Fibroblast of lung (primary cell): ENCODE results near the gene MT1B. TPM values are rescaled to one million over a fixed set of nuclear protein-coding genes. Genes with fewer than 3 reads are reported as not detected.

Experiments used
- DNase-seq, 2 donors: peaks; one replicate each; pipeline versions ENCODE4 v3.0.0 to v3.0.0-alpha.2; 2010; ENCODE audit warnings: low read depth in 2 of 2
- H2AFZ ChIP-seq: 2 replicates; pipeline ENCODE4 v1.5.1; 2012; ENCODE audit warnings: low read length, control low read depth, inconsistent platforms
- H3K27ac ChIP-seq: 2 replicates; pipeline ENCODE4 v1.5.1; 2011; ENCODE audit warnings: low read length, control low read depth; ENCODE audit not compliant: insufficient read depth
- H3K27me3 ChIP-seq: 2 replicates; pipeline ENCODE4 v1.5.1; 2011; ENCODE audit warnings: mild to moderate bottlenecking, low read length; ENCODE audit not compliant: control insufficient read depth, insufficient read depth
- H3K36me3 ChIP-seq: 2 replicates; pipeline ENCODE4 v1.5.1; 2011; ENCODE audit warnings: low read length; ENCODE audit not compliant: control insufficient read depth, insufficient read depth
- H3K4me1 ChIP-seq: 2 replicates; pipeline ENCODE4 v1.5.1; 2011; ENCODE audit warnings: low read length; ENCODE audit not compliant: control insufficient read depth, insufficient read depth; ENCODE audit errors: extremely low read depth
- H3K4me2 ChIP-seq: 2 replicates; pipeline ENCODE4 v1.5.1; 2011; ENCODE audit warnings: low read length, control low read depth; ENCODE audit not compliant: insufficient read depth; ENCODE audit errors: extremely low read depth
- H3K4me3 ChIP-seq, 4 experiments: fragments of 200-600 bp in 1 of 4; sonication (generic) in 1 of 4; replicated peaks in 1 of 4; 2 replicates each; pipeline ENCODE4 v1.5.1; 2011 to 2016; ENCODE audit warnings: low read length in 4 of 4, low read depth in 3 of 4, mild to moderate bottlenecking in 3 of 4, control low read depth in 2 of 4, inconsistent platforms in 1 of 4, mixed read lengths in 1 of 4; ENCODE audit not compliant: insufficient read depth in 1 of 4; ENCODE audit errors: control extremely low read depth in 1 of 4
- H3K79me2 ChIP-seq: 2 replicates; pipeline ENCODE4 v1.5.1; 2012; ENCODE audit warnings: mild to moderate bottlenecking, low read length, inconsistent platforms; ENCODE audit not compliant: control insufficient read depth, insufficient read depth
- H3K9ac ChIP-seq: 2 replicates; pipeline ENCODE4 v1.5.1; 2011; ENCODE audit warnings: mild to moderate bottlenecking, low read length, control low read depth; ENCODE audit not compliant: insufficient read depth
- H3K9me3 ChIP-seq: 2 replicates; pipeline ENCODE4 v1.5.1; 2012; ENCODE audit warnings: low read depth, low read length; ENCODE audit not compliant: control insufficient read depth, insufficient read depth
- H4K20me1 ChIP-seq: 2 replicates; pipeline ENCODE4 v1.5.1; 2011; ENCODE audit warnings: low read length; ENCODE audit not compliant: control insufficient read depth, insufficient read depth; ENCODE audit errors: extremely low read depth
- EZH2 ChIP-seq: IDR thresholded peaks from 2 replicates; pipeline ENCODE4 v1.5.1; 2012; ENCODE audit warnings: low read length, control low read depth, mild to moderate bottlenecking; ENCODE audit errors: missing control alignments
- polyA plus RNA-seq, 2 donors: library from polyadenylated mRNA; depleted of rRNA in 1 of 2; stranded (reverse) in 1 of 2; unstranded in 1 of 2; fragments of >200 nt; gene quantifications; 2 replicates each; pipeline ENCODE4 v1.2.1, GENCODE V29; 2011 to 2012; ENCODE audit warnings: missing spikeins in 1 of 2
- total RNA-seq: library from RNA; depleted of rRNA; stranded (reverse); fragments of >200 nt; gene quantifications from 2 replicates; pipeline ENCODE4 v1.2.1, GENCODE V29; 2014
- TF ChIP-seq, protein P1 (sequence below), 2 donors: IDR thresholded peaks in 1 of 2; conservative IDR thresholded peaks in 1 of 2; 1 replicate in 1 of 2; 2 replicates in 1 of 2; pipeline ENCODE4 v1.5.1; 2011 to 2012; ENCODE audit warnings: low read length in 2 of 2, control low read depth in 1 of 2, inconsistent platforms in 1 of 2, low read depth in 1 of 2, mild to moderate bottlenecking in 1 of 2

MT1B gene
- total and polyA plus RNA-seq, 2 donors (not counting 1 experiment from before 2014, with no cell fraction given) = not detected

DNA sequence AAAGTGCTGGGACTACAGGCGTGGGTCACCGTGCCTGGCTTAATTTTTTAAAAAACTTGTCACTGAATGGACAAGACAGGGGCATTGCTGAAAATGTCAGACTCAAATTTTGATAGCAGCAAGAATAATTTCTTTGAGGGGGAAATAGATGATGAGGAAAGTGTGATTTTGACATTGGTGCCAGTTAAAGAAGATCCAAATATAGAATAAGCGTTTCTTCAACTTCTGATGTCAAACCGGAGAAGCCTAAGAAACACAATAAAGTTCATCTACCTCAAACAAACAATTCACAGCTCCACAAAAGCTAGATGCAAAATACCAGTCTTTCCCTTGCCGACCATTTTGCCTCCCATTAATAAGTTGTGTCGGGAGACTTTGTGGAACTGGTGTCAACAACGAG, 35.1 kb downstream of the MT1B start:
- no peak for DNase-seq
- H2AFZ ChIP-seq = no peak overlapping the region
- H3K27me3 ChIP-seq = no peaks in the 10 kb centered on the region
- no peak overlapping the region for H3K9ac ChIP-seq
- no peak overlapping the region for H3K4me2 ChIP-seq
- no peak for TF ChIP-seq EZH2
- TF ChIP-seq, protein P1, sequence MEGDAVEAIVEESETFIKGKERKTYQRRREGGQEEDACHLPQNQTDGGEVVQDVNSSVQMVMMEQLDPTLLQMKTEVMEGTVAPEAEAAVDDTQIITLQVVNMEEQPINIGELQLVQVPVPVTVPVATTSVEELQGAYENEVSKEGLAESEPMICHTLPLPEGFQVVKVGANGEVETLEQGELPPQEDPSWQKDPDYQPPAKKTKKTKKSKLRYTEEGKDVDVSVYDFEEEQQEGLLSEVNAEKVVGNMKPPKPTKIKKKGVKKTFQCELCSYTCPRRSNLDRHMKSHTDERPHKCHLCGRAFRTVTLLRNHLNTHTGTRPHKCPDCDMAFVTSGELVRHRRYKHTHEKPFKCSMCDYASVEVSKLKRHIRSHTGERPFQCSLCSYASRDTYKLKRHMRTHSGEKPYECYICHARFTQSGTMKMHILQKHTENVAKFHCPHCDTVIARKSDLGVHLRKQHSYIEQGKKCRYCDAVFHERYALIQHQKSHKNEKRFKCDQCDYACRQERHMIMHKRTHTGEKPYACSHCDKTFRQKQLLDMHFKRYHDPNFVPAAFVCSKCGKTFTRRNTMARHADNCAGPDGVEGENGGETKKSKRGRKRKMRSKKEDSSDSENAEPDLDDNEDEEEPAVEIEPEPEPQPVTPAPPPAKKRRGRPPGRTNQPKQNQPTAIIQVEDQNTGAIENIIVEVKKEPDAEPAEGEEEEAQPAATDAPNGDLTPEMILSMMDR (conservative IDR thresholded peaks at IDR 0.05 in 1 of 2, IDR thresholded peaks at IDR 0.05 in 1 of 2; ENCODE audit: low read depth in 1 of 2, low read length in 2 of 2) = no peak
- H4K20me1 ChIP-seq = no peaks in the 10 kb centered on the region
- no peaks in the 10 kb centered on the region for H3K9me3 ChIP-seq
- no peaks in the 10 kb centered on the region for H3K79me2 ChIP-seq
- peaks cover 4% of the 10 kb centered on the region for H3K4me1 ChIP-seq
- no peak overlapping the region for H3K4me3 ChIP-seq
- no peak overlapping the region for H3K27ac ChIP-seq
- H3K36me3 ChIP-seq = no peaks in the 10 kb centered on the region

- Histone ChIP-seq H3K27ac (no peak overlapping the region), H3K27me3 (no peaks in the 10 kb centered on the region), H3K36me3 (no peaks in the 10 kb centered on the region), H2AFZ (no peak overlapping the region), H3K9ac (no peak overlapping the region), H3K4me2 (no peak overlapping the region), H3K4me3 (no peak overlapping the region), H3K4me1 (no peaks in the 10 kb centered on the region), H3K79me2 (no peaks in the 10 kb centered on the region), H4K20me1 (no peaks in the 10 kb centered on the region), H3K9me3 (no peaks in the 10 kb centered on the region)
- TF ChIP-seq EZH2 = no peak
- TF ChIP-seq, protein P1 (conservative IDR thresholded peaks at IDR 0.05 in 1 of 2, IDR thresholded peaks at IDR 0.05 in 1 of 2; ENCODE audit: low read depth in 1 of 2, low read length in 2 of 2) = no peak
- DNase-seq = no peak
Measured at GRCh38 chr16:56688762-56689161, 37.1 kb downstream of the MT1B start.

- H3K36me3 ChIP-seq = no peaks in the 10 kb centered on the region
- H3K27me3 ChIP-seq = no peaks in the 10 kb centered on the region
- no peaks in the 10 kb centered on the region for H3K4me1 ChIP-seq
- no peak overlapping the region for H3K9ac ChIP-seq
- H2AFZ ChIP-seq = no peak overlapping the region
- H3K27ac ChIP-seq = no peak overlapping the region
- no peak overlapping the region for H3K4me3 ChIP-seq
- H3K9me3 ChIP-seq = no peaks in the 10 kb centered on the region
- H4K20me1 ChIP-seq = no peaks in the 10 kb centered on the region
- no peak overlapping the region for H3K4me2 ChIP-seq
- TF ChIP-seq, protein P1 (conservative IDR thresholded peaks at IDR 0.05 in 1 of 2, IDR thresholded peaks at IDR 0.05 in 1 of 2; ENCODE audit: low read depth in 1 of 2, low read length in 2 of 2) = no peak
- TF ChIP-seq EZH2 = no peak
- H3K79me2 ChIP-seq = no peaks in the 10 kb centered on the region
- DNase-seq = no peak
Measured at GRCh38 chr16:56689171-56689570, 37.5 kb downstream of the MT1B start.
